Epithelial cell of prostate (primary cell): ENCODE results near the gene SKIDA1.

Experiments
- DNase-seq: peaks from one replicate; pipeline ENCODE4 v3.0.0-alpha.2; 2011; ENCODE audit warnings: low read depth, low spot score
- H3K27ac ChIP-seq: fragments of 450-650 bp; 2 replicates; pipeline ENCODE4 v1.5.1; 2017; ENCODE audit warnings: mild to moderate bottlenecking

The SKIDA1 gene

DNA sequence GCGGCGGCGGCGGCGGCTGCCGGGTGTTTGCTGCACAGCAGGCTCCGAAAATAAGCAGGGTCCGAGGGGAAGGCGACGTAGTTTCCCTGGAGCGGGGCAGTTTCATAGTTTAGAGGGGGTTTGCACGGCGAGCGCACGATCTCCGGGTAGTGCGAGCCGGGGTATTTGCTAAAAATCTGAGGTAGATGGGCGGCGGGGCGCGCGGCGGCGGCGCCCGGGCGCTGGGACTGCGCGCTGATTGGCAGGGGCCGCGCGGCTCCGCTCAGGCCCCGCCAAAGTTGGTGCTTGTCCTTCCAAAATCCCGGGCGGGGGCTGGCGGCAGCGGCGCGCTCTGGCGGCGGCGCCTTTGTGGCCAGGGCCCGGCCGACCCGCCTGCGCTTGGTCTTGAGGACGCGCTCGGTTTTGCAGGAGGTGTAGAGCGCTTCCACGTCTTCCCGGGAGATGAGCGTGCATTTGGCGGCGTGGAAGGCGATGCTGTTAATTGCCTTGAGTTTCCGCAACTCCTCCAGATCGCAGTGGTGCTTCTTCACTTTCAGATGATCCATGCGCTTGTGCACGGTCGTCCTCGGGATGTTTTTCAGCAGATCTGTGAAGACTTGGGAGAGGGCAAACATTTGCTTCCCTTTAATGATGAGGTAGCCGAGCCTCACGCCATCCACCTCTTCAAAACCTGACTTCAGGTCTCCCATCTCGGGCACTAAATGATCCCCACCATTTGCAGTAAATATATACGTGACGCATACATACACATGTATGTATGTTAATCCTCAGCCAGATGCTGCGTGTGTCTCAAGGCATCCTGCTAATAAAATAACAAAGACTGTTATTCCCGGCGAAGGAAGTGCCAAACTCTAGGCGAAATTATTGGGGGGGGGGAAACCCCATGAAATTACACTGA, 8.1 kb downstream of the SKIDA1 start:
- H3K27ac ChIP-seq, result no peak overlapping the region
- no peak for DNase-seq

DNA sequence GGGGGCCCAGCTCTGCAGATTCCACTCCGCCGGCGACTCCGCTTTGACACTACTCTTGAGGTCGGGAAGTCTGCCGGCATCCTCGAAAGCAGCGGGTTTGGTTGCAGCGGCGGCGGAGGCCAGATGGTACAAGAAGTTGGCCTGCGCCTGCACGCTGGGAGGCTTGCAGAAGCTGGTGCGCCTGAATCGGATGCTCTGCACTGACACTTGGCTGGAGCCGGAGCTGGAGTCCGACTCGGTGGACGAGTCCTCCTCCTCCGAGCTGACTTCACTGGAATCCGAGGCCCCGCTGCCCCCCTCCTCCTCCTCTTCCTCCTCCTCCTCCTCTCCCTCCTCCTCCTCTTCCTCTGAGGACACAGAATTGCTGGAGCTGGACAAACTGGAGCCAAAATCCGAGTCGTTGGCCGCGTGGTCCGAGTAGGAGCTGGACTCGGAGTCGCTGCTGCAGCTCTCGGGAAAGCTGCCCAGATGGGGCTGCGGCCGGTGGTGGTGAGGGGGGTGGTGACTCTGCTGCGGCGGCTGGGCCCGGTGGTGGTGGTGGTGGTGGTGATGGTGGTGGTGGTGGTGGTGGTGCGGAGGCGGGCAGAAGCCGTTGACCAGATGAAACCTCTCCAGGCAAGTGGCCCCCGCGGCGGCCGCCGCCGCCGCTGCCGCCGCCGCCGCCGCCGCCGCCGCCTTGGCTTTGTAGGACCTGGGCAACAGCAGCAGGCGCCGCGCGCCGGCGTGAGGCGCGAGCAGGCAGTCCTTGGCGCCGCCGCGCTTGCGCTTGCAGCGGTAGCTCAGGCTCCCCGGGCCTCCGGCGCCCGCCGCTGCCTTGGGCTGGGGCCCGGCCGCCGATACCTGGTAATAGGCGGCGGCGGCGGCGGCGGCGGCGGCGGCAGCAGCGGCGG, 9.0 kb downstream of the SKIDA1 start:
- no peak for DNase-seq

DNA sequence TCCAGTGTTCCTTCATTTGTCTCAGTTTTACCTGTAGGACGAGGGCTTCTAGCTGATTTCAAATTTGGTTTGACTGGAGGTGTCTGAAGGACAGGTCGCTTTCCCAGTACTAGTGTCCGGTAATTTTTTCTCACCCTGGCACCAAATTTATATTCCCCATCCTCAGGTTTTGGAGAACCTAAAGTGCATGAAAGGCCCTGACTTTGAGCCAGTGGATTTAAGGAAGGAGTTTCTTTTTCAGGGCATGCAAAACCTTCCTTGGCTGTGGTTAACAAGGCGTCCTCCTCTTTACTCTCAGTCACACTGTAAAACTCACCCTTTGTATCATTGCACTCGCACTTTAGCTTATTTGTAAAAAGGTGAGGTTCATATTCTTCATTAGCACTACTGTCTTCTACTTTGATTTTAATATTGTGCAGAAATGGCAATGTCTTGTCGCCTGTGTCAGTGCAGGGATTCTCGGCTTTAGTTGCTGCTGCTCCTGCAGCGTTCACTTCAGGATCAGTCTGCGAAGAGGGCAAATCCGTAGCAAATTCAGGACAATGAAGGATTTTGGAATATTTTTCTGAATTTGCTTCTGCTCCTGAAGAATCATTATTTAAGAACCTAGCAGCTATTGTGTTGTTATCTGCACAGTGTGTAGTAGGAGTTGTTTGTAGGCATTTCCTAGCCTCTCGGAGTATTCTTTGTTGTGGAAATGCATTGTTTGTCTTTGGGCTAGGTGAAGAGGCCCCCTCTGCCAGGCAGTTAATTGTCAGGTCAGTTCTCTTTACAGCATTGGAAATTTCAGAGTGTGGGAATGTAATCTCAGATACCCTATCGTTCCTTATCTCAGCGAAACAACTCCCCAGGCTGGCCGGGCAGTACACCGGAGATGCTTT, 9.9 kb downstream of the SKIDA1 start:
- DNase-seq, result no peak
- no peak overlapping the region for H3K27ac ChIP-seq

More for the DNA sequence above, 9.0 kb downstream of the SKIDA1 start:
- H3K27ac ChIP-seq, result no peak overlapping the region

GRCh38 chr10:21514818-21515351, 10.6 kb downstream of the SKIDA1 start:
- DNase-seq, result no peak
- H3K27ac ChIP-seq, result no peak overlapping the region

- DNase-seq, result no peak
- H3K27ac ChIP-seq, result no peak overlapping the region
These were observed 11.2 kb downstream of the SKIDA1 start for GRCh38 chr10:21514129-21514817.

- H3K27ac ChIP-seq, result no peak overlapping the region
- DNase-seq, result no peak
These were observed 12.1 kb downstream of the SKIDA1 start for GRCh38 chr10:21513405-21513788.

GRCh38 chr10:21512573-21513404, 12.7 kb downstream of the SKIDA1 start:
- no peak for DNase-seq
- H3K27ac ChIP-seq, result no peak overlapping the region

GRCh38 chr10:21511946-21512572, 13.4 kb downstream of the SKIDA1 start:
- DNase-seq, result no peak
- H3K27ac ChIP-seq, result no peak overlapping the region

GRCh38 chr10:21511095-21511570, 14.3 kb downstream of the SKIDA1 start:
- no peak overlapping the region for H3K27ac ChIP-seq
- DNase-seq, result no peak

- no peak overlapping the region for H3K27ac ChIP-seq
- no peak for DNase-seq
These were observed 15.0 kb downstream of the SKIDA1 start for GRCh38 chr10:21510241-21511094.

DNA sequence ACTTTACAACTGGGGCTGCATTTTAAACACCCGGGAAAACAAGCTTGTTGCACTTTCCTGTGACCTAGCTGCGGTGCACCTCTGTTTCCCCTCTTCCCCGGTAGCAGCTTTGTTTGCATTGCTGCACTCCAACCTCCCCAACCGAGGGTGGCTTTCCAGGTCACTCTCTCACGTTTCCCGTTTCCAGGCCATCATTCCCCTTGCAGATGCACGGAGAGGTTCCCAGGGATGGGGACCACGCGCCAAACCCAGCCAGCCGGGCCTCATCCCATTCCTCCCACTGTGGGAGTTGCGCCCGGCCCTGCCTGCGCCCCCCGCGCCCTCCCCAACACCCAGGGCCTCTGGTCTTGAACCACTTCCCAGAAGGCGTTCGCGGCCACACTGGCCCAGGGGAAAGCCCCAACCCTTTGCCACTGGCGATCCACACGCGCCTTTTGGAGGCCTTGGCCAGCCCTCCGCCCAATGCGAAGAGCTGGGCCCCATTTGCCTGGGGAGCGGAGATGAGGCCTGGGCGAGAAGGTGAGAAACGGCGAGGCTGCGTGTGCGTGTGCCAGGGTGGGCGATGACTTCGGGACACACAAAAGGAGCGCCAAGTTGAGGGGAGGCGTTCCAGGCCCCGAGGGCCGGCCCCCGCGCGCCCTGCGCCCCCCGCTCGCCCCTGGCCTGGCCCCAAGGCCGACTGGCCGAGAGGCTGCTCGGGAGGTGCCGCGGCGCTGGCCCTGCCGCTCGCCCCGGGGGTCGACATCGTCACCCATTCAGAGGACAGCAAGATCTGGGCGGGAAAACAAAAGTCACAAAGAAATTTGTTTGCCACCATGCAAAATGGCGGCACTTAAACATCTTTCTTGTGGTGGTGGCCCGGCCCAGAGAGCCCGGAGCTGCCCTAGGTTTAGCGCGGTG, 15.9 kb downstream of the SKIDA1 start:
- no peak overlapping the region for H3K27ac ChIP-seq

GRCh38 chr10:21508706-21509331, 16.7 kb downstream of the SKIDA1 start:
- no peak for DNase-seq
- H3K27ac ChIP-seq, result no peak overlapping the region

More for the DNA sequence above, 15.9 kb downstream of the SKIDA1 start:
- DNase-seq, result no peak

GRCh38 chr10:21507150-21507549, 18.3 kb downstream of the SKIDA1 start:
- DNase-seq, result no peak
- H3K27ac ChIP-seq, result no peak overlapping the region

GRCh38 chr10:21506351-21506750, 19.1 kb downstream of the SKIDA1 start:
- H3K27ac ChIP-seq, result no peak overlapping the region
- DNase-seq, result no peak

DNA sequence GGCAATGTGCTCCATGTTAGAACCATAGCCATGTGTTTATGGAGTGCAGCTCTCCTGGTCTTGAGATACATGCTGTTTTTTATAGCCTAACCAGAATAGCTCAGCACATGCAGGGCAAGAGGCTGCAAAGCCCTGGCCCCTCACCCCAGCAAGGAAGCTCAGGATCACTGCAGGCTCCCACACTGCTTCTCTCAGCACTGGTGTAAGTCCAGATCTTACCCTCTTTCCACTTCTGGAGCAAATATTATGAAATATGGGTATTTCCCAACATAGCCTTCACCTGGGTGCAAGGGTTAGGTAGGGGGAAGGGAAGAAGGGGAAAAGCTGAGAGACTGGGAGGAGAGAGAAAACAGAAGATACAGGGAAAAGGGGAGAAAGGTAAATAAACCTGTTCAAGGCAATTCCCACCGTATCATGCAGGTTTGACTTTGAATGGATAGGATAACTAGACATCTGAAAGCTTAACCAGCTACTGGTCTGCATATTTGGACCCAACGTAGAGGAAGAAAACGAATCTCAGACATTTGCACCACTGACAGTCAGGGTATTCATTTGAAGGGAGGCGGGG, 19.7 kb downstream of the SKIDA1 start:
- no peak overlapping the region for H3K27ac ChIP-seq
- no peak for DNase-seq
